SK-N-SH (cell line): Measurements from ENCODE around the gene BTBD16.

ENCODE experiments used
- CHD2 ChIP-seq: fragments of 150-350 bp; IDR thresholded peaks from 2 replicates; pipeline ENCODE4 v1.6.1; 2018; ENCODE audit warnings: low read length; ENCODE audit not compliant: partially characterized antibody
- CTCF ChIP-seq: fragments of 200-600 bp; sonication (generic); IDR thresholded peaks from 2 replicates; pipeline ENCODE4 v1.6.1; 2017; ENCODE audit warnings: antibody characterized with exemption, mild to moderate bottlenecking, moderate library complexity
- FOXM1 ChIP-seq: IDR thresholded peaks from 2 replicates; pipeline ENCODE4 v1.4.0; 2012; ENCODE audit warnings: low read depth, mild to moderate bottlenecking
- MAX ChIP-seq: IDR thresholded peaks from 2 replicates; pipeline ENCODE4 v1.4.0; 2012; ENCODE audit warnings: low read depth
- MXI1 ChIP-seq: IDR thresholded peaks from 2 replicates; pipeline ENCODE4 v1.6.1; 2012; ENCODE audit warnings: mild to moderate bottlenecking, low read depth, low read length, improper control_type of control experiment
- RAD21 ChIP-seq: IDR thresholded peaks from 2 replicates; pipeline ENCODE4 v1.6.1; 2012; ENCODE audit warnings: mild to moderate bottlenecking, low read length
- TAF1 ChIP-seq: IDR thresholded peaks from 2 replicates; pipeline ENCODE4 v1.6.1; 2012; ENCODE audit warnings: low read depth, mild to moderate bottlenecking, low read length, moderate library complexity, borderline replicate concordance
- USF2 ChIP-seq: fragments of 150-350 bp; IDR thresholded peaks from 2 replicates; pipeline ENCODE4 v1.6.1; 2017; ENCODE audit warnings: antibody characterized with exemption, low read length, low read depth, borderline replicate concordance

GRCh38 chr10:122233857-122234348 is 37.2 kb upstream of the BTBD16 start:
- TF ChIP-seq RAD21 (no peak), CTCF (no peak), CHD2 (no peak), FOXM1 (no peak), USF2 (no peak), MAX (no peak), TAF1 (no peak), MXI1 (no peak; the same call in 1 of the 2 replicates)
